Measurements from ENCODE around the gene INAFM1.

GRCh38 chr19:47315125-47315821 is 40.6 kb downstream of the INAFM1 start:
- no peak for TF ChIP-seq CTCF (IDR thresholded peaks at IDR 0.05)
- TF ChIP-seq ZFX (IDR thresholded peaks at IDR 0.05; ENCODE audit: borderline replicate concordance): no peak

Measured in 22Rv1 (cell line).